GM12878 (cell line): ENCODE measurements around the gene WDR74. TPM values are rescaled to one million over a fixed set of nuclear protein-coding genes. Genes with fewer than 3 reads are reported as not detected.

Source experiments
- BRCA1 ChIP-seq: IDR thresholded peaks from 2 replicates; pipeline ENCODE4 v1.6.1; 2011; ENCODE audit warnings: low read depth, low read length, improper control_type of control experiment
- CEBPZ ChIP-seq: fragments of 150-350 bp; IDR thresholded peaks from 2 replicates; pipeline ENCODE4 v1.6.1; 2016; ENCODE audit warnings: low read depth, low read length
- CHD2 ChIP-seq: IDR thresholded peaks from 2 replicates; pipeline ENCODE4 v1.6.1; 2011; ENCODE audit warnings: low read depth, low read length, improper control_type of control experiment, borderline replicate concordance
- EZH2 ChIP-seq: IDR thresholded peaks from 2 replicates; pipeline ENCODE4 v1.6.1; 2012; ENCODE audit warnings: low read depth, mild to moderate bottlenecking, control low read depth, inconsistent platforms, low read length, borderline replicate concordance; ENCODE audit not compliant: control insufficient read depth
- FOS ChIP-seq: IDR thresholded peaks from 3 replicates; pipeline ENCODE4 v1.6.1; 2011; ENCODE audit warnings: borderline replicate concordance; ENCODE audit not compliant: insufficient read length; ENCODE audit errors: extremely low read depth
- HCFC1 ChIP-seq: fragments of 150-350 bp; IDR thresholded peaks from 2 replicates; pipeline ENCODE4 v1.6.1; 2014; ENCODE audit warnings: low read length
- HDAC6 ChIP-seq: fragments of 200-600 bp; sonication (generic); IDR thresholded peaks from one replicate; pipeline ENCODE4 v1.8.0; 2017; ENCODE audit warnings: antibody characterized with exemption; ENCODE audit not compliant: unreplicated experiment
- JUND ChIP-seq: IDR thresholded peaks from 2 replicates; pipeline ENCODE4 v1.6.1; 2012; ENCODE audit warnings: low read depth, mild to moderate bottlenecking, low read length, improper control_type of control experiment, moderate library complexity
- NFIC ChIP-seq: IDR thresholded peaks from 2 replicates; pipeline ENCODE4 v1.6.1; 2012; ENCODE audit warnings: low read depth, mild to moderate bottlenecking, inconsistent platforms, low read length, moderate library complexity
- NFYA ChIP-seq: IDR thresholded peaks from 2 replicates; pipeline ENCODE4 v1.6.1; 2011; ENCODE audit warnings: low read depth, mild to moderate bottlenecking, low read length, improper control_type of control experiment, borderline replicate concordance
- NFYB ChIP-seq: IDR thresholded peaks from 2 replicates; pipeline ENCODE4 v1.6.1; 2011; ENCODE audit warnings: low read depth, mild to moderate bottlenecking, low read length, improper control_type of control experiment, moderate library complexity; ENCODE audit not compliant: insufficient read depth
- NKRF ChIP-seq: fragments of 450-650 bp; conservative IDR thresholded peaks from 2 replicates; pipeline ENCODE4 v1.6.1; 2017; ENCODE audit warnings: mild to moderate bottlenecking, moderate library complexity
- SREBF1 ChIP-seq: IDR thresholded peaks from 2 replicates; pipeline ENCODE4 v1.6.1; 2012; ENCODE audit warnings: mild to moderate bottlenecking, low read length
- TCF3 ChIP-seq: IDR thresholded peaks from 2 replicates; pipeline ENCODE4 v1.6.1; 2012; ENCODE audit warnings: low read depth, mild to moderate bottlenecking, low read length, borderline replicate concordance; ENCODE audit not compliant: insufficient read depth
- WRNIP1 ChIP-seq: IDR thresholded peaks from 2 replicates; pipeline ENCODE4 v1.6.1; 2011; ENCODE audit warnings: low read depth, low read length, improper control_type of control experiment, borderline replicate concordance
- ZNF217 ChIP-seq: fragments of 450-650 bp; IDR thresholded peaks from 2 replicates; pipeline ENCODE4 v1.6.1; 2017; ENCODE audit warnings: antibody characterized with exemption, mild to moderate bottlenecking
- ZNF622 ChIP-seq: fragments of 450-650 bp; IDR thresholded peaks from 2 replicates; pipeline ENCODE4 v1.6.1; 2017; ENCODE audit warnings: mild to moderate bottlenecking, inconsistent platforms
- polyA plus RNA-seq, 11 experiments: library from polyadenylated mRNA; depleted of rRNA in 4 of 11; unstranded in 6 of 11; stranded (reverse) in 5 of 11; fragments of >200 nt; fragmentation: Nextera tagmentation in 4 of 11; fragmentation: Illumina TruSeq in 1 of 11; extraction: Ambion mirVana in 4 of 11; extraction: Trizol in 1 of 11; gene quantifications; 1 replicate in 1 of 11; 2 replicates in 10 of 11; pipeline versions ENCODE4 v1.2.1 to v1.2.3, GENCODE V29; 2011 to 2016; ENCODE audit warnings: inconsistent platforms in 2 of 11, missing spikeins in 2 of 11, low read depth in 1 of 11
- total RNA-seq, 4 experiments: library from RNA; depleted of rRNA in 3 of 4; stranded (reverse); fragments of >200 nt in 3 of 4; fragmentation: Illumina TruSeq in 1 of 4; extraction: Trizol in 1 of 4; gene quantifications; 2 replicates each; pipeline versions ENCODE4 v1.2.1 to v1.2.3, GENCODE V29; 2013 to 2021
- TF ChIP-seq, protein P1 (sequence below): IDR thresholded peaks from 2 replicates; pipeline ENCODE4 v1.6.1; 2012; ENCODE audit warnings: improper control_type of control experiment, low read depth, low read length; ENCODE audit not compliant: insufficient replicate concordance

Gene WDR74
- total and polyA plus RNA-seq, 10 of the 15 experiments (the other 5 are each of a cell fraction or from before 2014, with no cell fraction given) = 18.2 to 103 (median 60.7) TPM

- TF ChIP-seq, protein P1, sequence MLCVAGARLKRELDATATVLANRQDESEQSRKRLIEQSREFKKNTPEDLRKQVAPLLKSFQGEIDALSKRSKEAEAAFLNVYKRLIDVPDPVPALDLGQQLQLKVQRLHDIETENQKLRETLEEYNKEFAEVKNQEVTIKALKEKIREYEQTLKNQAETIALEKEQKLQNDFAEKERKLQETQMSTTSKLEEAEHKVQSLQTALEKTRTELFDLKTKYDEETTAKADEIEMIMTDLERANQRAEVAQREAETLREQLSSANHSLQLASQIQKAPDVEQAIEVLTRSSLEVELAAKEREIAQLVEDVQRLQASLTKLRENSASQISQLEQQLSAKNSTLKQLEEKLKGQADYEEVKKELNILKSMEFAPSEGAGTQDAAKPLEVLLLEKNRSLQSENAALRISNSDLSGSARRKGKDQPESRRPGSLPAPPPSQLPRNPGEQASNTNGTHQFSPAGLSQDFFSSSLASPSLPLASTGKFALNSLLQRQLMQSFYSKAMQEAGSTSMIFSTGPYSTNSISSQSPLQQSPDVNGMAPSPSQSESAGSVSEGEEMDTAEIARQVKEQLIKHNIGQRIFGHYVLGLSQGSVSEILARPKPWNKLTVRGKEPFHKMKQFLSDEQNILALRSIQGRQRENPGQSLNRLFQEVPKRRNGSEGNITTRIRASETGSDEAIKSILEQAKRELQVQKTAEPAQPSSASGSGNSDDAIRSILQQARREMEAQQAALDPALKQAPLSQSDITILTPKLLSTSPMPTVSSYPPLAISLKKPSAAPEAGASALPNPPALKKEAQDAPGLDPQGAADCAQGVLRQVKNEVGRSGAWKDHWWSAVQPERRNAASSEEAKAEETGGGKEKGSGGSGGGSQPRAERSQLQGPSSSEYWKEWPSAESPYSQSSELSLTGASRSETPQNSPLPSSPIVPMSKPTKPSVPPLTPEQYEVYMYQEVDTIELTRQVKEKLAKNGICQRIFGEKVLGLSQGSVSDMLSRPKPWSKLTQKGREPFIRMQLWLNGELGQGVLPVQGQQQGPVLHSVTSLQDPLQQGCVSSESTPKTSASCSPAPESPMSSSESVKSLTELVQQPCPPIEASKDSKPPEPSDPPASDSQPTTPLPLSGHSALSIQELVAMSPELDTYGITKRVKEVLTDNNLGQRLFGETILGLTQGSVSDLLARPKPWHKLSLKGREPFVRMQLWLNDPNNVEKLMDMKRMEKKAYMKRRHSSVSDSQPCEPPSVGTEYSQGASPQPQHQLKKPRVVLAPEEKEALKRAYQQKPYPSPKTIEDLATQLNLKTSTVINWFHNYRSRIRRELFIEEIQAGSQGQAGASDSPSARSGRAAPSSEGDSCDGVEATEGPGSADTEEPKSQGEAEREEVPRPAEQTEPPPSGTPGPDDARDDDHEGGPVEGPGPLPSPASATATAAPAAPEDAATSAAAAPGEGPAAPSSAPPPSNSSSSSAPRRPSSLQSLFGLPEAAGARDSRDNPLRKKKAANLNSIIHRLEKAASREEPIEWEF = no peak
- TF ChIP-seq CEBPZ (peak; percentile 94), FOS (peak; percentile 80), WRNIP1 (no peak), JUND (peak; percentile 52; the same call in 1 of the 2 replicates), TCF3 (0 out of 2 replicates have a peak, but pooled peaks have one; percentile 24), ZNF217 (no peak), SREBF1 (0 out of 2 replicates have a peak, but pooled peaks have one; percentile 16), HCFC1 (peak; percentile 11; the same call in 1 of the 2 replicates), HDAC6 (no peak), NFYB (peak; percentile 95), EZH2 (no peak), ZNF622 (no peak), NKRF (peak; percentile 14; the same call in 1 of the 2 replicates), BRCA1 (no peak), NFYA (peak; percentile 74), CHD2 (peak; percentile 94), NFIC (no peak)
Observed at GRCh38 chr11:62831520-62832335, 7.7 kb downstream of the WDR74 start, which contains the start of gene STX5 (continued).
